Small intestine (tissue), 7 donors: Measurements from ENCODE around the gene STK10. TPM values are rescaled to one million over a fixed set of nuclear protein-coding genes. Genes with fewer than 3 reads are reported as not detected.

Experiments
- DNase-seq, 2 donors: peaks; one replicate each; pipeline versions ENCODE4 v3.0.0 to v3.0.0-alpha.2; 2013
- FAIRE-seq: peaks from 2 replicates; lab custom pipeline; 2012; peaks lifted over from hg19 to GRCh38; lab: Jason Lieb, UNC
- H3K27ac ChIP-seq, 3 donors: one replicate each; pipeline ENCODE4 v1.5.1; 2013; ENCODE audit warnings: low read length in 2 of 3, mild to moderate bottlenecking in 2 of 3, control low read depth in 1 of 3, inconsistent platforms in 1 of 3, low read depth in 1 of 3, moderate library complexity in 1 of 3
- H3K27me3 ChIP-seq, 3 donors: one replicate each; pipeline ENCODE4 v1.6.1; 2013; ENCODE audit warnings: low read length in 3 of 3, inconsistent platforms in 1 of 3; ENCODE audit not compliant: control insufficient read depth in 3 of 3, insufficient read depth in 3 of 3
- H3K36me3 ChIP-seq, 3 donors: one replicate each; pipeline ENCODE4 v1.6.1; 2013; ENCODE audit warnings: low read length in 3 of 3, inconsistent platforms in 1 of 3, low read depth in 1 of 3, mild to moderate bottlenecking in 1 of 3, moderate library complexity in 1 of 3; ENCODE audit not compliant: control insufficient read depth in 3 of 3, insufficient read depth in 2 of 3
- H3K4me1 ChIP-seq, 3 donors: one replicate each; pipeline ENCODE4 v1.6.1; 2013; ENCODE audit warnings: low read length in 2 of 3, inconsistent platforms in 1 of 3, low read depth in 1 of 3, mild to moderate bottlenecking in 1 of 3, moderate library complexity in 1 of 3; ENCODE audit not compliant: control insufficient read depth in 3 of 3, insufficient read depth in 2 of 3
- H3K4me3 ChIP-seq, 3 donors: one replicate each; pipeline ENCODE4 v1.5.1; 2013; ENCODE audit warnings: low read length in 3 of 3, control low read depth in 1 of 3, inconsistent platforms in 1 of 3, low read depth in 1 of 3, mild to moderate bottlenecking in 1 of 3, moderate library complexity in 1 of 3
- H3K9me3 ChIP-seq, 2 donors: one replicate each; pipeline ENCODE4 v1.6.1; 2013; ENCODE audit warnings: low read depth in 1 of 2, low read length in 1 of 2; ENCODE audit not compliant: control insufficient read depth in 2 of 2, insufficient read depth in 1 of 2
- WGBS, 3 donors: extraction: QIAGEN DNeasy Blood & Tissue Kit; methylation state at CpG; one replicate each; pipeline ENCODE4 v1.1.7; 2013; 5-methylcytosine and 5-hydroxymethylcytosine counted together
- polyA plus RNA-seq, 4 donors: library from polyadenylated mRNA; stranded (reverse) in 3 of 4; unstranded in 1 of 4; fragments of 200-250 nt in 3 of 4; fragments of 120-200 nt in 1 of 4; gene quantifications; one replicate each; pipeline versions ENCODE4 v1.2.1 to v1.2.3, GENCODE V29; 2013
- donor health status: healthy with polysubstance abuse.
- donor health status: control.
- donor health status: control.
- donor health status: Bipolar disorder and iron deficiency.
- donor health status: healthy.

The STK10 gene
- polyA plus RNA-seq, 4 donors = 7.4 to 10.5 (median 9.1) TPM

DNA sequence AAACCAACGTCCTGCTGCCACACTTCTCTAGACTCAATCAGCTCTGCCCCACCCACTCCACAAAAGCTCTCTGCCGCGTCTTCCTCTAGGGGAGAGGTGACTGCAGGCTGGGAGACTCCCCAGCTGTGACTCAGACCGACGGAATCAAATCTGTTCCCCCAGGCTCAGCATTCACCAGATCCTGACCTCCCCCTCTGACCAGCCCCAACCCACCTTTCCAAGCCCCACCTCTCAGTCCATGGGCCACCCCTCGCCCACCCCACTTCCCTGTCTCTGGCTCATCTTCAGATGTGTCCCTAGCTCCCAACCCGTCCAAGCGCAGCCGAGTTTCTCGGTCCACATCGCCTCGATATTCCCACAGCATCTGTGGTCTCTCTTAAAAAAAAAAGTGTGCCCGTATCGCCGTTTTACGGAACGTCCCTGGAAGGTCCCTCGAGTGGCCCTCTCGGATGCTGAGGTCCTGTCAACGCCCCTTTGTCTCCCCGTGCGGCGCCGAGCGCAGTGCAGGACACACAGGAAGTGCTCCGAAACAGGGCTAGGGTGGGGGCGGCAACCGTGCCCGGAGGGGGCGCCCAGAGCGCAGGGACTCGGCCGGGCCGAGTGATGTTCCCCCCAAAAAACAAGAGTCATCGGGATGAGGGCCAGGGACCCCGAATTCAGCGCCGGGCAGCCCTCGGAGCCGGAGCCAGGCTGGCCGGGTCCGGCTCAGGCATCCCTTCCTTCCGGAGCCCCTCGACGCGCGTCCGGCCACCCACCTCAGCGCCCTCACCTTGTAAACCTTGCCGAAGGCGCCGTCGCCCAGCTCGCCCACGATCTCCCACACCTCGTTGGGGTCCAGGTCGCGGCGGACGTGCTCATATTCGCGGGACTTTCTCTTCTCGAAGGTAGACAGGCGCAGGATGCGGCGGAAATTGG is 649 bp downstream of the STK10 start:
- FAIRE-seq = no peak

DNA sequence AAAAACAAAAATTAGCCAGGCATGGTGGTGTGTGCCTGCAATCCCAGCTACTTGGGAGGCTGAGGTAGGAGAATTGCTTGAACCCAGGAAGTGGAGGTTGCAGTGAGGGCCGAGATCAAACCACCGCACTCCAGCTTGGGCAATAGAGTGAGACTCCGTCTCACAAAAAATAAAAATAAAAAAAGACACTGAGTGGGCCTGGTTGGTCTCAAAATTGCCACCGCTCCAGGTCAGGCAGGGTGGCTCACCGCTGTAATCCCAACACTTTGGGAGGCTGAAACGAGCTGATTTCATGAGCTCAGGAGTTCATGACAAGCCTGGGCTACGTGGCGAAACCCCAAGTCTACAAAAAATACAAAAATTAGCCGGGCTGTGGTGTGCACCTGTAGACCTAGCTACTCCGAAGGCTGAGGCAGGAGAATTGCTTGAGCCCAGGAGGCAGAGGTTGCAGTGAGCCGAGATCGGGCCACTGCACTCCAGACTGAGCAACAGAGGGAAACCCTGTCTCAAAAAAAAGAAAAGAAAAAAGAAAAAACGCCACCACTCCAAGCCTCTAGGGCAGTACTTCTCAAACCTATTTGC is 1.8 kb downstream of the STK10 start:
- peak overlapping the region in 1 of 3 donors; percentile 88 for H3K4me3 ChIP-seq
- H3K27ac ChIP-seq = peak overlapping the region in 2 of 3 donors; percentile 2 to 56
- H3K36me3 ChIP-seq = peaks cover 0 to 6% (median 0%) of the 10 kb centered on the region in 3 donors
- H3K9me3 ChIP-seq = no peaks in the 10 kb centered on the region
- 71 to 80% (median 77%) methylated on average over 13 of the region's 13 CpGs for WGBS, 3 donors
- FAIRE-seq (no peak), DNase-seq (no peak)
- no peaks in the 10 kb centered on the region for H3K27me3 ChIP-seq
- H3K4me1 ChIP-seq = peaks cover 0 to 11% (median 3%) of the 10 kb centered on the region in 3 donors

More for the DNA sequence above, 649 bp downstream of the STK10 start:
- Histone ChIP-seq H3K9me3 (no peaks in the 10 kb centered on the region), H3K27ac (peak overlapping the region; percentile 73 to 94 (median 84)), H3K36me3 (peaks cover 0 to 6% (median 0%) of the 10 kb centered on the region in 3 donors), H3K4me1 (peaks cover 0 to 11% (median 3%) of the 10 kb centered on the region in 3 donors), H3K4me3 (peak overlapping the region; percentile 78 to 96 (median 88)), H3K27me3 (no peaks in the 10 kb centered on the region)
- peak; percentile 66 to 84 for DNase-seq
- WGBS, 3 donors = 0 to 1% (median 1%) methylated on average over 56 to 66 of the region's 66 CpGs

- Histone ChIP-seq H3K4me3 (peak overlapping the region in 1 of 3 donors; percentile 16), H3K9me3 (no peaks in the 10 kb centered on the region), H3K36me3 (peaks cover 0 to 6% (median 0%) of the 10 kb centered on the region in 3 donors), H3K27ac (peak overlapping the region in 2 of 3 donors; percentile 51 to 56), H3K27me3 (no peaks in the 10 kb centered on the region), H3K4me1 (peaks cover 0 to 11% (median 3%) of the 10 kb centered on the region in 3 donors)
- WGBS, 3 donors = 68 to 83% (median 69%) methylated on average over 10 of the region's 10 CpGs
- DNase-seq (no peak), FAIRE-seq (no peak)
Observed at GRCh38 chr5:172185096-172185461, 2.9 kb downstream of the STK10 start.

GRCh38 chr5:172183881-172184280 is 4.1 kb downstream of the STK10 start:
- Histone ChIP-seq H3K4me1 (peaks cover 0 to 8% (median 3%) of the 10 kb centered on the region in 3 donors), H3K36me3 (peaks cover 0 to 6% (median 0%) of the 10 kb centered on the region in 3 donors), H3K27me3 (no peaks in the 10 kb centered on the region), H3K27ac (peak overlapping the region in 1 of 3 donors; percentile 56), H3K4me3 (no peak overlapping the region), H3K9me3 (no peaks in the 10 kb centered on the region)
- no peak for DNase-seq
- no peak for FAIRE-seq
- 78 to 88% (median 88%) methylated on average over 4 of the region's 4 CpGs for WGBS, 3 donors

- no peaks in the 10 kb centered on the region for H3K9me3 ChIP-seq
- H3K27ac ChIP-seq = no peak overlapping the region
- no peak overlapping the region for H3K4me3 ChIP-seq
- DNase-seq (no peak), FAIRE-seq (no peak)
- H3K27me3 ChIP-seq = no peaks in the 10 kb centered on the region
- peaks cover 0 to 8% (median 3%) of the 10 kb centered on the region in 3 donors for H3K4me1 ChIP-seq
- H3K36me3 ChIP-seq = peaks cover 0 to 6% (median 0%) of the 10 kb centered on the region in 3 donors
- WGBS, 3 donors = 88 to 93% (median 89%) methylated on average over 6 of the region's 6 CpGs
Observed at GRCh38 chr5:172182291-172182690, 5.7 kb downstream of the STK10 start.

DNA sequence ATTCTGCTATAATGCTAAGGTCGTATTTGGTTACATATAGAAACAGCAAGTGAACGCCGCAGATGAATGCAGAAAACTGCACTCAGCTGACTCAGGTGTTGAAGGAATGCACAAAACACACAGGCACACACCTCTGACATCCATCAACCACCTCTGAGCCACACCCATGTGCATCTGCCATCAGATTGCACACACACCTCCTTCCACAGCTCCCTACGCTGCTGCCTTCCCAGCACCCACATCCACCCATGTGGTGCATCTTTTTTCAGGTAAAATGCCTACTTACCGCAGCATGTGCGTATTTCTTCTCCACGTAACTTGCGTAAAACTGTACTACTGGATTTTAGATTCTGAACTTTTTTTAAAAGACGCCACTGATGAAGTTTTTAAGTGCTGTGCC is 7.1 kb downstream of the STK10 start:
- H3K27ac ChIP-seq = no peak overlapping the region
- no peak for FAIRE-seq

GRCh38 chr5:172178991-172179989 is 8.7 kb downstream of the STK10 start:
- H3K27ac ChIP-seq = peak overlapping the region in 2 of 3 donors; percentile 66 to 89
- H3K4me1 ChIP-seq = peaks cover 0 to 4% (median under 1%) of the 10 kb centered on the region in 3 donors
- 48 to 80% (median 64%) methylated on average over 18 of the region's 18 CpGs for WGBS, 3 donors
- peaks cover 0 to 2% (median 0%) of the 10 kb centered on the region in 3 donors for H3K36me3 ChIP-seq
- H3K27me3 ChIP-seq = no peaks in the 10 kb centered on the region
- FAIRE-seq = no peak
- H3K4me3 ChIP-seq = peak overlapping the region in 1 of 3 donors; percentile 23
- H3K9me3 ChIP-seq = no peaks in the 10 kb centered on the region
- peak in 1 of 2 donors; percentile 33 for DNase-seq

More for the DNA sequence above, 7.1 kb downstream of the STK10 start:
- DNase-seq = no peak
- 83 to 95% (median 89%) methylated on average over 9 of the region's 9 CpGs for WGBS, 3 donors
- H3K9me3 ChIP-seq = no peaks in the 10 kb centered on the region
- H3K4me3 ChIP-seq = no peak overlapping the region
- H3K36me3 ChIP-seq = peaks cover 0 to 6% (median 0%) of the 10 kb centered on the region in 3 donors
- H3K4me1 ChIP-seq = peaks cover 0 to 3% (median 0%) of the 10 kb centered on the region in 3 donors
- no peaks in the 10 kb centered on the region for H3K27me3 ChIP-seq
